Fibroblast of the aortic adventitia (primary cell): ENCODE measurements around the gene CDH23. TPM values are rescaled to one million over a fixed set of nuclear protein-coding genes. Genes with fewer than 3 reads are reported as not detected.

ENCODE experiments used
- DNase-seq: peaks from one replicate; pipeline ENCODE4 v3.0.0-alpha.2; 2010; ENCODE audit warnings: low read depth
- H3K4me3 ChIP-seq: 2 replicates; pipeline ENCODE4 v1.5.1; 2011; ENCODE audit warnings: low read depth, mild to moderate bottlenecking, control low read depth, low read length, moderate library complexity
- total RNA-seq: library from RNA; depleted of rRNA; stranded (reverse); fragments of >200 nt; gene quantifications from 2 replicates; pipeline ENCODE4 v1.2.3, GENCODE V29; 2012; ENCODE audit warnings: low replicate concordance
- TF ChIP-seq, protein P1 (sequence below): IDR thresholded peaks from 2 replicates; pipeline ENCODE4 v1.5.1; 2011; ENCODE audit warnings: mild to moderate bottlenecking, low read length, control low read depth, inconsistent platforms; ENCODE audit not compliant: insufficient read depth

CDH23 gene
- total RNA-seq, 1 donor = 0.27 TPM

DNA sequence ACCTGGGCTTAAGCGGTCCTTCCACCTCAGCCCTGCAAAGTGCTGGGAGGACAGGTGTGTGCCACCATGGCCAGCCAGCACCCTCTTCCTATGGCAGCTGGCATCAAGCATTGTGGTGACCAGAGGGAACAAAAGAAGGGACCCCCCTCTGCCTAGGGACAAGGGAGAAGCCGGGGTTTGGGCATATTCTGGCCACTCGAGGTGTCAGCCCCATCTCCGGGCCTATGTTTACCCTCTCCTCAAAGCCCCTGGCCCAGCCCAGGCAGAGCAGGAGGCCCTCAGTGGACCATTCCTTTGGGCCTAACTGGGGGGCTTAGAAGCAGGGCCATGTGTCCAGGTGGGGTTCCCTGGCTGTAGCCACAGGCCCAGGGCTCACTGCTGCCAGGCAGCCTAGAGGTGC lies 352.7 kb downstream of the CDH23 start:
- H3K4me3 ChIP-seq = no peak overlapping the region
- TF ChIP-seq, protein P1, sequence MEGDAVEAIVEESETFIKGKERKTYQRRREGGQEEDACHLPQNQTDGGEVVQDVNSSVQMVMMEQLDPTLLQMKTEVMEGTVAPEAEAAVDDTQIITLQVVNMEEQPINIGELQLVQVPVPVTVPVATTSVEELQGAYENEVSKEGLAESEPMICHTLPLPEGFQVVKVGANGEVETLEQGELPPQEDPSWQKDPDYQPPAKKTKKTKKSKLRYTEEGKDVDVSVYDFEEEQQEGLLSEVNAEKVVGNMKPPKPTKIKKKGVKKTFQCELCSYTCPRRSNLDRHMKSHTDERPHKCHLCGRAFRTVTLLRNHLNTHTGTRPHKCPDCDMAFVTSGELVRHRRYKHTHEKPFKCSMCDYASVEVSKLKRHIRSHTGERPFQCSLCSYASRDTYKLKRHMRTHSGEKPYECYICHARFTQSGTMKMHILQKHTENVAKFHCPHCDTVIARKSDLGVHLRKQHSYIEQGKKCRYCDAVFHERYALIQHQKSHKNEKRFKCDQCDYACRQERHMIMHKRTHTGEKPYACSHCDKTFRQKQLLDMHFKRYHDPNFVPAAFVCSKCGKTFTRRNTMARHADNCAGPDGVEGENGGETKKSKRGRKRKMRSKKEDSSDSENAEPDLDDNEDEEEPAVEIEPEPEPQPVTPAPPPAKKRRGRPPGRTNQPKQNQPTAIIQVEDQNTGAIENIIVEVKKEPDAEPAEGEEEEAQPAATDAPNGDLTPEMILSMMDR = no peak
- no peak for DNase-seq

DNA sequence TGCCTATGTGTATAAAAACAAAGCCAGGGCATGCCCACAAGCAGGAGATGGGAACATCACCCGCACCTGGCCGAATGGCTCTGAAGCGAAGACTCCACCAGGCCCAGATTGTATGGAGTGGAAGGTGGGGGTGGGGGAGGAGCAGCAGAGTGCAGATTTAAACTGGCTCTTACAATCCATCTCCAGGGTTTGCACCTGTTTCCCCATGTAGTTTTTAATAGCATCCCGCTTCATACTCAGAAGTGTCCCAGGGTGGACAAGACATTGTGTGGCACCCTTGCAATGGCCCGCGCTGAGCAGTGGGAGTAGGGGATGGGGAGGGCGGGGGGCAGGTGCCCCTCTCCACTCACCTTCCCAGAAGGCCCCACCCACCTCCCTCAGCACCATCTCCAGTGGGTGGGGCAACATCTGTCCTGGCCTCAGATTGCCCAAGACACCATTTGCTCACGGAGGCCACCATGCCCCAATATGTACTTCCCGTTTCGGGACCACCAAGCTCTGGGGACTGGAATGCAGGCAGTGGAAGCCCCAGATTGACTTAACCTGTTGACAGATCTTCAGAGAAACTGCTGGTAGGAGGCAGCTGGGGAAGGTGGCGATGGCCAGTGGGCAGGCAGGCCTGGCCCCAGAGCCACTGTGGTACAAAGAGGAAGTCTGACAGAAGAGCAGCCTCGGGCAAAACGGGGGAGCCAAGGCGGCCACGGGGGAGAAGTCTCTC lies 353.6 kb downstream of the CDH23 start:
- no peak for DNase-seq
- TF ChIP-seq, protein P1 = no peak

DNA sequence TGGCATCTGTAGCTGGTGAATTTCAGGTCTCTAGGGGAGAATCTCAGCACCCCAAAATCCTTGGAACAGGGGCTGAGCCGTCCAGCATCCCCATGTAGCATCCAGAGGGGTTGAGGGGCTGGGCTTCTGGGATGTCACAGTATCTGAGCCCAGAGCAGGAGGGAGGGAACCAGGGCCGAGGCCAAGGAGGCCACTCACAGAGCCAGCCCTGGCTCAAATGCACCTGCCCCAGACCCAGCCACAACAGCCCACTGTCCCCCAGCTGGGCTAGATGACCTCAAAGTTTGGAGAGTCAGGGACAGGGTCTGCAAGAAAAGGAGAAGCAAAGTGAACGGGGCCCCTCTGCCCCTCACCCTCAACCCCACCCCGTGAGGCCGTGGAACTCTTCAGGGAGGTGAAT lies 354.3 kb downstream of the CDH23 start:
- H3K4me3 ChIP-seq = no peak overlapping the region
- TF ChIP-seq, protein P1 = no peak
- DNase-seq = no peak

More for the DNA sequence above, 353.6 kb downstream of the CDH23 start:
- H3K4me3 ChIP-seq = no peak overlapping the region

DNA sequence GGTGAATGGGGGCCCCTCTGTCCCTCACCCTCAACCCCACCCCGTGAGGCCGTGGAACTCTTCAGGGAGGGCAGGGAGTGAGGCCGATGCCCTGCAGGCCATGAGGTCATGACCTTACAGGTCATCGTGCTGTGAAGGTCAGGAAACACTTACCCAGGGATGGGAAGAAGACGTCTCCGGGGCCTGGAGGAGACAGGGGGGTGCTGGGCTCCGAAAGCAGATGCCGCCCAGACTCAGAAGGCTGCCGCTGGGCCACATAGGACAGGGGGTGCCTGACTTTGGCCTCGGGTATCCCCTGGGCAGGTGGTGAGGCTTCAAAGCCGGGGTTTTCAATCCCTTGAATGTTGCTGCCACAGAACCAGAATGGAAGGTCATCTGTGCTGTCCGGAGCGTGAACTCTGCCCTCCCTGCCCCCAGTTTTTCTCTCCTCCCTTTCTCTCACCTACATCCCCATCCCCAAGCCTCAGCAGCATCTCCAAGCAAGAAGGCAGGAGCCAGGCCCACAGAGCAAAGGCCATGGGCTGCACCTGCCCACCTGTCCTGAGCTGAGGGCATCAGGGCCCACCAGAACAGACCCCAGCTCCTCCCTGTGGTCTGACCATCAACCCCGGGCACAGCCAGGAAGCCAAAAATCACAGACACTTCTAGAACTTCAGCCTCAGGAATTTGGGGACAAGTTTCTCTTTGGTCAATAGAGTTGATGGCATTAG lies 354.9 kb downstream of the CDH23 start:
- TF ChIP-seq, protein P1 = no peak
- DNase-seq = no peak
- H3K4me3 ChIP-seq = no peak overlapping the region

DNA sequence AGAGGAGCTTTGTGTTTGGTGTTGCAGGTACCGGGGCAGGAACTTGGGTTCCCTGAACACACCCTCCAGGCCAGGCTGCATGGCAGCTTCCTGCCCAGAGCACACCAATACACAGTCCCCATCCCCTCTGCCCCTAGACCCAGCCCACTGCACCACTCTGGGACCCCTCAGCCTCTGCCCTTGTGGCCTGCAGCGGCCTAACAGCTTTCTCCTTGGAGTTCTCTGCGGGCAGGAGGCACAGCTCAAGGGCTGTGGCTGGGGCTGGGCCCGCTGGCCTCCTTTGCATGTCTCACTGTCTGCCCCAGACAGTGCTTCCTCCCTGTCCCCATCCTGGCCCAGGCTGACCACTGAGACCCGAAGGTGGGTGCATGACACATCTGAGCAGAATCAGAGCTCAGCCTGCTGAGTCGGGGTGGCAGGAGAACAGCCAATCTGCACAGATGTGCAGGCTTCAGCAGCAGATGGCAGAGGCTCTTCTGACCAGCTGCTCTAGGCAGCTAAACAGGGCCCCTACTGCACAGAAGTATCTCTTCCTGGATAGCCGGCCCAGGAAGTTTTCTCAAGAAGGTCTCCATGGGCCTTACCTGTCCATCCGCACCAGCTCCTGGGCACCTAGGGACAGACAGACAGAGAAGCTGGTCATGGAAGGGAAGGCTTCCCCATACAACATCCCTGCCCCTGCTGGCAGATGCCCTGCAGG lies 355.8 kb downstream of the CDH23 start:
- no peak for DNase-seq
- H3K4me3 ChIP-seq = no peak overlapping the region
- TF ChIP-seq, protein P1 = no peak

DNA sequence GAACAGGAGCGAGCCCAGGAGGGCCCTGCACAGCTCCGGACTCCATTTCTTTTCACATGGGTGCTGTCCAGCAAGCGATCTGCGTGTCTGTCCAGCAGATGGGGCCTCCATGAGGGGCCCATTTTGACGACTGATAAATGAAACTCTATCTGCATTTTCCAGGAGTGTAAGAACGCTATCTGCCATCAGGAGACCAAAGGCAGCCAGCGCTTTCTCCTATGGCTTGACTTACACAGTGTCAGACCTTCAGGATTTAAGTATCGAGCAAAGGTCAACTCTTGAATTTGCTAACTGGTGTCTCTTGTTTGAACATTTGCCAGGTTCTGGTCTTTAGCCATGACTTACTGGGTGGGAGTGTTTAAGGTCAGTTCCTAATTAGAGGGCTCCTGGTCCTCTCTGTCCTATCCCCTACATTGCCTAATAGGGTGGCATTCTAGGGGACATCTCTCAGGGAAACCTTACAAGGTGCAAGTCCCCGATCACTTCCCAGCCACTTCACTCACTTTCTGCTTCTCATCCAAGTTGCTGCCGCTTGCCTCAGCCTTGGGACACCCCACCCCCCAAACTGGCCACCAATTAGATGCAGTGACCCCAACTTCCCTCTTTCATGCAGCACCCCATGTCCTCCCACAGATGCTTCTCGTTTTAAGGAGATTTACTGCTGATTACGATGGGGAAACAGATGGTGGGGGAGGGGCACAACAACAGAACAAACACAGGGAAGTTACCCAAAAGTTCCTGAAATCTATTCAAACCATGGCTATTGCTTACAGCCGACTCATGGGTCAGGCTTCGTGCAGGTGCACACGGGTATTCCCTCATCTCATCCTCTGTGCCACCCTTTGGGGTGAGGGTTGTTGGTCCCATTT lies 356.6 kb downstream of the CDH23 start:
- H3K4me3 ChIP-seq = no peak overlapping the region
- TF ChIP-seq, protein P1 = no peak
- DNase-seq = no peak
